ENCODE results near the gene SRSF10.
A peak's percentile ranks its signal among the peaks of the same experiment; 100 is the strongest.
"Not testable (repeated sequence)": the region's sequence is repeated elsewhere in the genome, so short reads cannot be mapped to it uniquely, and the experiment has no call there.

The SRSF10 gene

GRCh38 chr1:23979881-23980727, at the start of gene SRSF10:
TSS of gene SRSF10 (minus strand) at chr1:23980327. CDS start at chr1:23980255, 72 bp downstream.
- peak; percentile 95 for DNase-seq (ENCODE audit: low read depth)

- DNase-seq (ENCODE audit: low read depth) = no peak
Measured at GRCh38 chr1:24027838-24028468, 47.8 kb upstream of the SRSF10 start.

- no peak for DNase-seq (ENCODE audit: low read depth)
Measured at GRCh38 chr1:24022581-24023361, 42.6 kb upstream of the SRSF10 start.

GRCh38 chr1:24021403-24022266, 41.5 kb upstream of the SRSF10 start:
- DNase-seq (ENCODE audit: low read depth) = no peak

- DNase-seq (ENCODE audit: low read depth) = no peak
Measured at GRCh38 chr1:24020470-24020869, 40.3 kb upstream of the SRSF10 start.

- DNase-seq (ENCODE audit: low read depth) = no peak
Measured at GRCh38 chr1:24020025-24020424, 39.9 kb upstream of the SRSF10 start.

GRCh38 chr1:24018611-24019580, 38.8 kb upstream of the SRSF10 start:
- no peak for DNase-seq (ENCODE audit: low read depth)

- no peak for DNase-seq (ENCODE audit: low read depth)
Measured at GRCh38 chr1:24015221-24016210, 35.4 kb upstream of the SRSF10 start.

- not testable (repeated sequence) for DNase-seq (ENCODE audit: low read depth)
Measured at GRCh38 chr1:24012878-24013277, 32.8 kb upstream of the SRSF10 start.

GRCh38 chr1:24010650-24011049, 30.5 kb upstream of the SRSF10 start:
- DNase-seq (ENCODE audit: low read depth) = no peak

GRCh38 chr1:24009406-24009805, 29.3 kb upstream of the SRSF10 start:
- no peak for DNase-seq (ENCODE audit: low read depth)

- not testable (repeated sequence) for DNase-seq (ENCODE audit: low read depth)
Measured at GRCh38 chr1:24008574-24009184, 28.6 kb upstream of the SRSF10 start.

- DNase-seq (ENCODE audit: low read depth) = no peak
Measured at GRCh38 chr1:24007079-24007478, 27.0 kb upstream of the SRSF10 start.

- no peak for DNase-seq (ENCODE audit: low read depth)
Measured at GRCh38 chr1:24005163-24005562, 25.0 kb upstream of the SRSF10 start.

GRCh38 chr1:24004132-24004531, 24.0 kb upstream of the SRSF10 start:
- no peak for DNase-seq (ENCODE audit: low read depth)

- no peak for DNase-seq (ENCODE audit: low read depth)
Measured at GRCh38 chr1:24003331-24003972, 23.3 kb upstream of the SRSF10 start.

GRCh38 chr1:24002695-24003094, 22.6 kb upstream of the SRSF10 start:
- DNase-seq (ENCODE audit: low read depth) = no peak

- DNase-seq (ENCODE audit: low read depth) = no peak
Measured at GRCh38 chr1:23999156-23999671, 19.1 kb upstream of the SRSF10 start.
